ENCODE results near the gene CATSPER1.
"Not testable (repeated sequence)": the region's sequence is repeated elsewhere in the genome, so short reads cannot be mapped to it uniquely, and the experiment has no call there.

CATSPER1 gene

DNA sequence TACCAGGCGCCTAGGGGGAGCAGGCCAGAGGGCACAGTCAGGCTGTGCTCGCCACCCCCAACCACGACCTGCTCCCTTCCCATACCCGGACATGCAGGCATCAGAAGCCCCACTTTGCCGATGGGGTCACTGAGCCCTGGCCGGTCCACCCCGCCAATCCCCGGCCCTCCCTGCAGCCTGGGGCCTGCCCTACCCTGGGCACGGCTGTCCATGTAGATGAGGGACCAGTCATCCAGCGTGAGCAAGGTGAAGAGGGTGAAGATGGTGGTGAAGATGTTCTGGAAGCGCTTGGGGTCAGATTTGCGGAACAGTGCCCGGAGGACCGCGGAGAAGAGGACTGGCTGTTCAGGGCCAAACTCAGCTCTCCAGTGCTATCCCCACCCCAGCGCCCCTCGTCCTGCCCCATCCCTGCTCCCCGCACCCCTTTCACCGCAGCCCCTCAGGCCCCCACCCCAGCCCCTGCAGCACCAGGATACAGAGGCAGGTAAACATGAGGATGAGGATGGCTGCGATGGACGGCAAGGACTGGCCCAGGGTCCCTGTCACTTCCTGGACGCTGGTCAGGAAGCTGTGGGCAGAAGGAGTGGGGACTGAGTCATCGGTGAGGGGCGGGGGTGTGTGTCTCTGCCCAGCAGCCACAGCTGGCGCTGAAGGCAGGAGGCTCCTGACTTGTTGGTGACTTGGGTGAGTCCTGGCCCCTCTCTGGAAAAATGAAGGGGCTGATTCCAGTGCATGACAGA, 5.5 kb downstream of the CATSPER1 start:
- no peak for DNase-seq (ENCODE audit: low read depth in 2 of 2)

- DNase-seq (ENCODE audit: low read depth in 2 of 2), result no peak
Measured at GRCh38 chr11:66020212-66020611, 6.1 kb downstream of the CATSPER1 start.

GRCh38 chr11:66017321-66017720, 9.0 kb downstream of the CATSPER1 start:
- DNase-seq (ENCODE audit: low read depth in 2 of 2), result no peak

DNA sequence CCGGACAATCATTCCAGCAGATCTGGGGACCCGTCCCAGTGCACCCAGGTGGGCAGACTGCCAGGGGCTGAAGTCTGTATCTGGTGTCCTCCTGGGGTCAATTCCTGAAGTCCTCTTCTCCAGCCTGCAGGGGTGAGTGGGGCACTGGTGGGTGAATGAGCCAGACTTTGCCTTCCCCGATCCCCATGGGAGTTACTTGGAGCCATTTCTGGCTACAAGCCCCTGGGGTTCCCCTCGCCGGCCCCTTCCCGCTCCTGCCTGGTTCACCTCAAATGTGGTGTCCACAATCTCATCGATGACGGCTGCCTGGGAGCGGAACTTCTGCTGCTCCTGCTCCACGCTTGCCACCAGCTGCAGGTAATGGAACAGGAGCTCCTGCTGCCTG, 9.5 kb downstream of the CATSPER1 start:
- DNase-seq (ENCODE audit: low read depth in 2 of 2), result no peak

- no peak for DNase-seq (ENCODE audit: low read depth in 2 of 2)
Measured at GRCh38 chr11:66015936-66016792, 10.1 kb downstream of the CATSPER1 start.

GRCh38 chr11:66015454-66015881, 10.8 kb downstream of the CATSPER1 start:
- DNase-seq (ENCODE audit: low read depth in 2 of 2), result no peak

GRCh38 chr11:66014804-66015453, 11.3 kb downstream of the CATSPER1 start:
- no peak for DNase-seq (ENCODE audit: low read depth in 2 of 2)

- DNase-seq (ENCODE audit: low read depth in 2 of 2), result no peak
Measured at GRCh38 chr11:66013762-66014100, 12.5 kb downstream of the CATSPER1 start.

GRCh38 chr11:66012946-66013761, 13.1 kb downstream of the CATSPER1 start:
- DNase-seq (ENCODE audit: low read depth in 2 of 2), result no peak

GRCh38 chr11:66012371-66012945, 13.8 kb downstream of the CATSPER1 start:
- DNase-seq (ENCODE audit: low read depth in 2 of 2), result no peak

DNA sequence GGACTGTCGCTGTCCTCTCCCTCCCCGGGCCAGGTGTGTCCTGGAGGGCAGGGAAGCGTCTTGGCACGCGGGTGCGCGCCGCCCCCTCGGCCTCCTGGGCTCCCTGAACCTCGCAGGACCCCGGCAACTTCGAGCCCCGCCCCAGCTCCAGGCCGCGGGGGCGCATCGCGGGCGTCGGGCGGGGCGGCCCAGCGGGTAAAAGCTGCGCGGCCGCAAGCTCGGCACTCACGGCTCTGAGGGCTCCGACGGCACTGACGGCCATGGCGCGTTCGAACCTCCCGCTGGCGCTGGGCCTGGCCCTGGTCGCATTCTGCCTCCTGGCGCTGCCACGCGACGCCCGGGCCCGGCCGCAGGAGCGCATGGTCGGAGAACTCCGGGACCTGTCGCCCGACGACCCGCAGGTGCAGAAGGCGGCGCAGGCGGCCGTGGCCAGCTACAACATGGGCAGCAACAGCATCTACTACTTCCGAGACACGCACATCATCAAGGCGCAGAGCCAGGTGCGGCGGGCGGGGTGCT, 14.4 kb downstream of the CATSPER1 start, which contains the start of gene CST6:
Gene CST6, plus strand, starts transcription at position 224 of the 519 bp plus-strand sequence. Its CDS starts 37 bp downstream, at position 261.
- DNase-seq (ENCODE audit: low read depth in 2 of 2), result no peak

DNA sequence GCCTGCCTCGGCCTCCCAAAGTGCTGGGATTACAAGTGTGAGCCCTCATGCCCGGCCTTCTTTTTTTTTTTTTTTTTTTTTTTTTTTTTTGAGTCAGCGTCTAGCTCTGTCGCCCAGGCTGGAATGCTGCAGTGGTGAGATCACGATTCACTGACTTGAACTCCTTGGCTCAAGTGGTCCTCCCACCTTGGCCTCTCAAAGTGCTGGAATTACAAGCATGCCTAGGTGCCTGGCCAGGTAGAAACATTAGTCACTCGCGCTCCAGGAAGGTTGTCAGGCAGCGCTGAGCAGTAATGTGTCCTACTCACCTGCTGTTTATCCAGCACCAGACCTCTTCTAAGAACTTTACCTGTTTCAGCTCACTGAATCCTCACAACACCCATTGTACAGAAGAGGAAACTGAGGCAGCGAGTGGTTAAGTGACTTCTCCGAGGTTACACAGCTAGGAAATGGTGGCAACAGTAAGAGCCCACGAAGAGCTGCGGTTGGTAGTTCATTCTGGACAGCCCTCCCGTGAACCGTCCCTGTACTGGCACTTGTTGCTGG, 15.0 kb downstream of the CATSPER1 start:
- no peak for DNase-seq (ENCODE audit: low read depth in 2 of 2)

DNA sequence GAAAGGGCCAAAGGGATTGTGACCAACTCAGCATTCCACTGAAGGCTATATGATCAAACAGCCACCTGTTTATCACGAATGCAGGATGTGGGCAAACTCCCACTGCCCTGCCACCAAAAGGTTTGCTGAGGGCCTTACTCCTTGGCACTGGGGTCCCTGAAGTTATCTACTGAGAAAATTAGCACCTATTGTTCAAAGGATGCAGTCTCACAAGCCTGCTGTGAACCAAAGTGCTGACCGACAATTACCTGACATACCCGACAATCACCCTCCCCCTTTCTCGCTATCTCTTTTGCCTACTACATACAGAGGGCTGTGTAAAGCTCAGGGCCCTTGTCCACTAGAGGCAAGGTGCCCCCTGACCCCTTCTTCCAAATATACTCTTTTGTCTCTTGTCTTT, 16.2 kb downstream of the CATSPER1 start:
- DNase-seq (ENCODE audit: low read depth in 2 of 2), result not testable (repeated sequence)

DNA sequence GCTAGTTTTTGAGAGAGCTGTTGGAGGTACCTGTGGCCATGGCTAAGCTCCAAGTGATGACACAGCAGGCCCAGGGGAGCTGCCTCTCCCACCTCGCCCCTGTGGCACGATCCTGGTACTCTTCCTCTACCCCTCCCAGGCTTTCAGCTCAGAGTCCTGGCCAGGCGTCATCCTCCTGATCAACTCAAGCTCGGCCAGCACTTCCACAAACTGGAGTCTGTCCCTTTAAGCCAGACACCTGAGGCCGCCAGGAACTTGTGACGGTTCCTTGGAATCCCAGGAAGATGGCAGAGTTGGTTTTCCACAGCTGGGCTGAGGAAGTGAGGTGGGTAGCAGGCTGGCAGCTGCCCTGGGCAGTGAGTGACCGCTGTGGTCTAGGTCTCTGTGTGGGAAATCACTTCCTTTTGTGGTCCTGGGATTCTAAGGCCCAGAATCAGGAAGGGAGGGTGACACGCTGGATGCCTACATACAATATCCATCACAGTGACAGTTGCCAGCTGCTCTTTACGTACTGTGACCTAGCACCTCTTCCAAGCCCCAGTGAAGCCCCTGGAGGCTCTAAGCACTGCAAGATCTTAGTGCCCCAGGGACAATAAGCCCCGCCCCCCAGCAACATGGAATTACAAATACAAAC, 17.7 kb downstream of the CATSPER1 start:
- no peak for DNase-seq (ENCODE audit: low read depth in 2 of 2)

DNA sequence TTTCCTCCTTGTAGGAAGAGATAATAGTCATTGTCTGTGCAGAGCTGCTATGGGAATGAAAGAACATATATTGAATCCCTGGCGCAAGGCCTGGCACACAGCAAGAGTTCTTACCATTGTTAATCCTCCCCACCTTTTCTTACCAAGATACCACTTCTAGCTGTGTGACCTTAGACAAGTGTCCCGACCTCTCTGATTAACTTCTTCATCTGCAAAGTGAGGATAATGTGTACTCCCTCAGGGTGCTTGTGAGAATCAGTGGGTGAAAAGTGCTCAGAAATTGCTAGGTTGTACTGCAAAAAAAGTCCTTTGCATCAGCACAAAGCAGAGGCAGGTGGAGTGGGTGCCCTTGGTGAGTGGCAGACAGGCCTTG, 18.2 kb downstream of the CATSPER1 start:
- no peak for DNase-seq (ENCODE audit: low read depth in 2 of 2)

DNA sequence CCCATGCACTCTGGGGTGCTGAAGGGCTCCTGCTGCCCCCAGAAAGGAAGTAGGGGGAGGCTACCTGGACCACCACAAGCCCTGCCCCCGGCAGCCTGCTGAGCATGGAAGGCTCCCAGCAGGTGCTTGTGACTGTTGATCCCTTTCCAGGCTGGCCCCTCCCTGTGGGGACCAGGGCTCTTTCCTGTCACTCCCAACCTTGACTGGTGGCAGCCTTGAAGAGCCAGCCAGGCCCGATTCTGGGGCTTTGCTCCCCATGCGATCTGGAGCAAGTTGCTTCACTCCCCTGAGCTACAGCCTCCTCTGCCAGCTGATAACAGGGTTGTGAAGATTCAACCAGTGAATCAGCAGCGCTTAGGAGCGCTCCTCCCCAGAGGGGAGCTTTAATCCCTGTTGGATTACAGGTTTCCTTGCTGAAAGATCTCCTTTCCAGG, 19.1 kb downstream of the CATSPER1 start:
- DNase-seq (ENCODE audit: low read depth in 2 of 2), result no peak

GRCh38 chr11:66006891-66007176, 19.4 kb downstream of the CATSPER1 start:
- DNase-seq (ENCODE audit: low read depth in 2 of 2), result no peak

DNA sequence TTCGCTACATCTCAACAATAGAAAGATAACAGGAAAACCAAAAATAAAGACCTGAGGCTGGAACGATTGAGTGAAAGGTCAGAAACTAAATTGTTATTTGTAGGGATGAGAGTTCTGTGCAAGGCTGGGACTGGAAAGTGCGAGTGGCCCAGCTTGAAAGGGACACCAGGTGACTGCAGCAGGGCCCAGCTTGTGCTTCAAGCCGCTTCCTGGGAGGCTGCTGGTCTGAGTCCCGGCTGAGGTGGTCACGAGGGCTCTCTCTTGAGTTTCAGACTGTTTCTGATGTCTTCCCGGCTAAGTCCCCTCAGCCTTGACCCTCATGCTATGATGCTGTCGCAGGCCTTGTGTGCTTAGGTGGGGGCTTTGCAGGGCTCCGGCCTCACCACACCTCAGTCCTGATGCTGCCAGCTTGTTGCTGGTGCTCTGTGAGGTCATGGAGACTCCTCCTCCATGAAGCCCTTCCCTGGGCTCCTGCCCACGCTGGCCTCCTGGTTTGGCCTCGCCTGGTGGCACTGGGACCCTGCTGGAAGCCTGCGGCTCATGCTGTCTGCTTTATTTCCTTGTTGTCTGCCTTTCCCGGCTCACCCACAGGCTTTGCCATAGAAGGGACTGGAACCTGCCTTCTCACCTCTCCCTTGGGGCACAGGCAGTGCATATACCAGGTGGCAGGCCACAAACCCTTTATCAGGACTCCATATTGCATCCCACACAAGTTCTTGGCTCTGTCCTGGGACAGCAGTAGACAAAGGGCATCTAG, 20.0 kb downstream of the CATSPER1 start:
- no peak for DNase-seq (ENCODE audit: low read depth in 2 of 2)

DNA sequence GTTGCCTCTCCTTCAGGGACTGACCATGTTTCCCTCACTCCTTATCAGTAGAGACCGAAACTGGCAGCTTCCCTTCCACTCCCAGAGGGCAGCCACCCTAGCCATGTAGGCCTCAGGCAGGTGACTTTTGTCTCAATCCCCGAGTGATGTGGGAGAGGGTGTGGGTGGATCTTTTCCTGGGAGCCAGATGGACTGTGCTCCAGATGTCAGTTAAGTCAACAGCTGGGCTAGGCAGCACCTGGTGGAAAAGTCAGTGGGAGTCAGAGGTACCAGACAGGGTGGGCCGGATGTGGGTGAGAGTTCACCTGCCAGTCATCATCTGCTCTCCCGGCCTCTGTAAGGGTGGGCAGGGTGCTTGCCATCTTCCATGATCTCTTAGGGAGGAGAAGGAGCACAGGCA, 22.1 kb downstream of the CATSPER1 start:
- no peak for DNase-seq (ENCODE audit: low read depth in 2 of 2)

- no peak for DNase-seq (ENCODE audit: low read depth in 2 of 2)
Measured at GRCh38 chr11:66003291-66003690, 23.0 kb downstream of the CATSPER1 start.
